ENCODE results near the gene NEU2.
A peak's percentile ranks its signal among the peaks of the same experiment; 100 is the strongest.
"Not testable (repeated sequence)": the region's sequence is repeated elsewhere in the genome, so short reads cannot be mapped to it uniquely, and the experiment has no call there.

The NEU2 gene

DNA sequence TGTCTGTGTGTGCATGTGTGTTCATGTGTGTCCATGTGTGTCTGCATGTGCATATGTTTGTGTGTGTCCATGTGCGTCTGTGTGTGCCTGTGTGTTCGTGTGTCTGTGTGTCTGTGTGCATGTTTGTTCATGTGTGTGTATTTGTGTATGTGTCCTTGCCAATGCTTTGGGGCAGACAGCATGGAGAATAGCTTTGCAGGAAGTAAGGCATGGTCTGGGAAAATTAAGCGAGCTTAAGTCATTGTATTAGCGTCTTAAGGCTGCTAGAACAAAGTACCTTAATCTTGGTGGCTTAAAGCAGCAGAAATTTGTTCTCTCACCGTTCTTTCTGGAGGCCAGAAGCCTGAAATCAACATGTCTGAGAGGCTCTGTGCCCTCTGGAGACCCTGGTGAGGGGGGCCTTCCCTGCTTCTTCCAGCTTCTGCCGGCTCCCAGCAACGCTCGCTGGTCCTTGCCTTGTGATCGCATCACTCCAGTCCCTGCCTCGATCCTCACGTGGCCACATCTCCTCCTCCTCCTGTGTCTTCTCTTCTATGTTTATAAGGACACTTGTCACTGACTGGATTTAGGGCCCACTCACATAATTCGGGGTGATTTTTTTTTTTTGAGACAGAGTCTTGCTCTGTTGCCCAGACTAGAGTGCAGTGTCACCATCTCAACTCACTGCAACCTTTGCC lies 3.8 kb downstream of the NEU2 start:
- DNase-seq, result no peak

GRCh38 chr2:233037078-233037477 lies 4.6 kb downstream of the NEU2 start:
- DNase-seq, result no peak

- DNase-seq, result no peak
These were observed 6.9 kb downstream of the NEU2 start for GRCh38 chr2:233039212-233039845.

DNA sequence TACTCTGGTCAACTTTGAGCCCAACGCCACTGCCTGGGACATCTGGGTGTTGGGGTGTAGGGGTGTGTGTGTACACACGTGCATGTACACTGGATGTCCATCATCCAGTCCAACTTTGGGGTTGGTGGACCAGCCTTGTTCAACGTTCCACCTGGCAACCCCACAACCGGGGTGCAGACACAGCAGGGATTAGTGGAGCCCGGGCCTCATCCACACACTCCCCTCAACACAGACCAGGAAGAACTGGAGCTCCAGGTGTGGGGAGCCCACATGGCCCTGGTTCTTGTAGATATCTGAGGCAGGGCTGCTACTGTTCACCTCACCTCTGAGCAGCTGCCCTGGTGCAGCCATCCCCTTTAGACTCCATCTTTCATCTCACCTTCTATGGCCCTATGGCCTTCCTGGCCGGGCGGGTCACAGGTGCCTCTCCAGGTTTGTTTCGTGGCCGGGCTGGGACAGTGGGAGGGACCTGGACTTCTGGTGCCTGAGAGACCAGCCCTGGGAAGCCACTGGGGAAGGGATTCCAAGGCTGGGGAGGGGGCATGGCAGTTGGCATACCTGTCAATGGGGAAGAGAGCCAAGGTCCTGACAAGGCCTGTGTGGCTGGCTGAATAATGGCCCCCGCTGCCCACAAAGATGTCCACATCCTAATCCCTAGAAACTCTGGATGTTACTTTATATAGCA lies 7.5 kb downstream of the NEU2 start:
- no peak for DNase-seq

- no peak for DNase-seq
These were observed 8.1 kb downstream of the NEU2 start for GRCh38 chr2:233040571-233040970.

DNA sequence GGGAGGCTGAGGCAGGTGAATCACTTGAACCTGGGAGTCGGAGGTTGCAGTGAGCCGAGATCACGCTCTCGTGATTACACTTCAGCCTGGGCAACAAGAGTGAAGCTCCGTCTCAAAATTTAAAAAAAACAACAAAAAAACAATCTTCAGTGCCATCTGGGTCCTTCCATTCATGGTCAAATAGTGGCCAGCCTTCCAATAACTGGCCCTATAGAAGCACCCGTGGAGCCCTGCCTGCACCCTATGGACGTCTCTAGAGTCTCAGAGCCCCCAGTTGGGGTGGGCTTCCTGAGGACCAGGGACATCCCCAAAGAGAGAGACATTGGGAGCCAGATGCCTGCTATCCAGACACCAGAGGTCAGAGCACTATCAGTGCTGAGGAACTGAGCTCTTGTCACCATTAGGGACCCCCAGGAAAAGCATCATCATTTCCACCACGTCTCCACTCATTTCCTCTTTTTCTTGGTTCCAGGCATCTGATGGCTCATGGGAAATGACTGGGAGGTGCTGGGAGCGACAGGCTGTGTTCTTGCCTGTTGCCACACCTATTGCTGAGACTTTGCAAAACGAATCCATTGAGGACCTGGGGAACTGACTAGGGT lies 9.4 kb downstream of the NEU2 start:
- DNase-seq, result no peak

DNA sequence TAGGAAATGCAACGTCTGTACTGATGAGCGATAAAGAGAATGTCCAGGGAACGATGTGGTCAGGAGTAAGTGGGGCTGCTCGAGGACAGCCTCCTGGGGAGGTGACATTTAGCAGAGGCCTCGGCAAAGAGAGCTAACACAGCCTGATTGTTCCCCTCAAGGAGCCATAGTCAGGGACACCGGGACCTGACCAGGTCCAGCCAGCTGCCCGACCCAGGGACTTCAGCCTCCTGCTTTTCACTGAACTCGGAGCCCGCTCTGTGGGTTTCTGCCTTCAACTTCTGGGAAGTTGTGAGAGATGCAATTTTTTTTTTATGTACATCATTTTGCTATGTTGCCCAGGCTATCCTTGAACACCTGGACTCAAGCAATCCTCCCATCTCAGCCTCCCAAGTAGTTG lies 10.1 kb downstream of the NEU2 start:
- no peak for DNase-seq

- DNase-seq, result no peak
These were observed 12.6 kb downstream of the NEU2 start for GRCh38 chr2:233044974-233045605.

- DNase-seq, result no peak
These were observed 14.7 kb downstream of the NEU2 start for GRCh38 chr2:233047206-233047605.

DNA sequence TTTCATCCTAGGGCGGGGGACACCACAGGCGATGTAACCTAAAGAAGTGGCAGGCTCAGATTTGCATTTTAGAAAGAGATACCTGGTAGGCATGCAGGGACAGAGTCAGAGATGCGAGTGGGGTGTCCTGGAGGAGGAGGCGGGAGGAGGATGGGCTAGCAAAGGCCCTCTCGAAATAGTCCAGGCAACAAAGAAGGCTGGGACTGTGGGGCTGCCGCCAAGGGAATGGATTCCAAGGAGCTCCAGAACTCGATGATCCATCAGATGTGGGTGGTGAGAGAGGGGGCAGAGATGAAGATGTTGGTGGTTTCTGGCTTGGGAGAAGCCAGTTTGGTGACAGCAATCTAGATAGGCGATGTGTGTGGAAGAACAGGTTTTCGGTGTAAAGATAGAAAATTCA lies 15.2 kb downstream of the NEU2 start:
- no peak for DNase-seq

DNA sequence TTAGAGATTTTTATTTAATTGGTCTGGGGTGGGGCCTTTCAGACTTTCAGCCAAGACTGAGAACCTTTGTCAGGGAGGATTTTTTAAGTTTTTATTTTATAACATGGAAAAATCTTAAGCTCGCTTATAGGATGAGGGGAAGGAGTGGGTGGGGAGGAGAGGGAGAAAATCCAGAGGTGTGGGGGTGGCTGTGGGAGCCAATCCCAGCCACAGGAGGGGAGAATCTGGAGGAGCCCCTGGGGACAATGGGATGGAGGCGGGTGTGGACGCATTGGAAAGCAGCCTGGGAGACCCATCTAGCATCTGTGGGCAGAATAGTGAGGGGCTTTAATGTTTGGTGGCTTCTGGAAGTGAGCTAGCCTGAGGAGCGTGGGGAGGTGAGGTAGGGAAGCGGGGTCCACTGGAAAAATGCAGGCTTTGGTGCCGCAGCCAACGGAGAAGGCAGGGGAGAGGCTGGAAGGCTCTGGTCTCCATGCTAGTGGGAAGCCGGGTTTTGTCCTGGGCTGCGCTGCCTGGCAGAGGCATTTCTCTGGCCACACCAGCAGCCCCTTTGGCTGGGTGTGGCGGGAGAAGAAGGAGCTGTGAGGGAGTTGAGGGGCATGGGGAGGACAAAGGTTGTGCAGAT lies 16.2 kb downstream of the NEU2 start:
- DNase-seq, result no peak

GRCh38 chr2:233049194-233049761 lies 16.8 kb downstream of the NEU2 start:
- DNase-seq, result no peak

DNA sequence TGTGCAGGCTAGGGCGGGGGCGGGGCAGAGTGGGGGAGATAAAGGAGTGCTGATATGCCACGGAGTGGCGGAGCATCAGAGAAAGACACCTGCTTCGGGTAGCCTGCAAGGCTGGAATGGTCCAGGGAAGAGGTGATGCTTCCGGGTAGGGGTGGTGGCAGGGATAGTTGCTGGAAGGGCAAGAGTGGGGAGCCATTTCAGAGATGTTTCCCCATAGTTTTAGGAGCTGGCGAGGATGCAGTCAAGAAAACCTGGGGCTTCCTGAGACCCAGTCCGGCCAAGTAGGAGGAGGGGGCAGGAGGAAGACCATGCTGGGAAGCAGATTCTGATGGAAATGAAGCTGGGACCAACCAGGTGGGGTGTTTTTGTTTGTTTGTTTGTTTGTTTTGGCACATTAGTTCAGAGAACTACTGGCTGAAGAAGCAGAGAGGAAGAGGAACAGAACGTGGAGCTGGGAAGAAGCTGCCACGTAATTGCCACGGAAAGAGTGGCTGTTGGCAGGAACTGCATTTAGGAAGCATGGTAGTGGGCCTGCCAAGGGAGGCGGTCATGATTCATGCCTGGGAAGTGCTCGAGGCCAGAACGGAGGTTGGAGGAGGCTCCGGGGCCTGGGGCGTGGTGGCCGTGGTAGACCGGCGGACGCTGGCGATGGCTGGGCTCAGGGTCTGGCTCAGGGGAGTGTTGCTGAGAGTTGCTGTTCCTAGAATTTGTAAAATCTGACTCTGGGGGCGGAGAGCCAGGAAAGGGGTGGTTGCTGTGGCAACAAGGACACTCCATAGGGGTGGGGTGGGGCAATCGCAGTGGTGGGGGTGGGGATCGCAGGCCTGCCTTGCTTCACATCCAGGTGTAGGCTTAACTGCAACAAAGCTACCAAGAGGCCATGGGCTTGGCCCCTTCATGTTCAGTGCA lies 19.0 kb downstream of the NEU2 start:
- DNase-seq, result no peak

DNA sequence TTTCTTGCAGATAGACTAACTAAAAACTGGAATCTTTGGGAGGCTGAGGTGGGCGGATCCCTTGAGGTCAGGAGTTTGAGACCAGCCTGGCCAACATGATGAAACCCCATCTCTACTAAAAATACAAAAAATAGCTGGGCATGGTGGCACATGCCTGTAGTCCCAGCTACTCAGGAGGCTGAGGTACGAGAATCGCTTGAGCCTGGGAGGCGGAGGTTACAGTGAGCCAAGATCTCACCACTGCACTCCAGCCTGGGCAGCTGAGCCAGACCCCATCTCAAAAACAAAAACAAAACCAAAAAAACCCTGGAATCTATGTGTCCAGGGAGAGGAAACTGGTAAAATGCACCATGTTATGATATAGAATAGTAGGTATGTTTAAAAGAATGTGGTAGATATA lies 20.0 kb downstream of the NEU2 start:
- not testable (repeated sequence) for DNase-seq

DNA sequence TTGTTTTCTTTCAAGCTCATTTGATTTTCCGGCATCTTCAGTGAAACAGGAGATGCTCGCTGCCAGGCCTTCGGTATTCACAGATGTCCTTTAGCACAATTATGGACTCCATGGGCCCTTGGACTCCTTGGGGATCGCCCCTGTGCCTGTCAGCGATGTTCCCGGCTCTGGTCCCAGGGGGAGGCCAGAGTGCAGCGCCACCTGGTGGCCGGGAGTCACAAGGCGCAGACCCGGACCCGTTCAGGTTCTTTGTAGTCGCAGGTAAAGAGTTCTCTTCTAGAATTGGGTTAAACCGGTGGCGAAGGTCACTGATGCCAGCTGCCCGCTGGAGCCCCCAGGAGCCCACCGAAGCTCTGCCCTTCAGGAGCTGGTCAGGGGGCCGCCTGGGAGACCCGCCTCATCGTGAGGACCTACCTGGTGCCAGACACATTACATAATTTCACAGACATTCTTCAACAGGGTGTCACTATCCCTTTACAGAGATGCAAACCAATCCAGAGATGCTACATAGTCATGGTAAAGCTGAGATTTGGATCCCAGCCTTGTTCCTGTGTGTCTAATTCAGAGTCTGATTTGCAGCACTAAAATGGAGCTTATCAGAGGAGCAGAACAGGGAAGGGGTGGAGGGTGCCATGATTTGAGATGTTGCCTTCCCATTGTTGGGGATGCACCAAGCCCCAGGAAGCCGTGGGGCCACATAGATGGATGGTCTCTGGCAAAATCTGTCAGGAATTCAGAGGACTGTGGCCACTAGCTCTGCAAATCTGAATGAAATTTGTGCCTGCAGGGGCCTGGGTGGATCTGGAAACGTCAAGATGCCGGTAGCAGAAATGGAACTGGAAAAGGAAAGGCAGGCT lies 21.7 kb downstream of the NEU2 start:
- DNase-seq, result peak; percentile 41

GRCh38 chr2:233055362-233055761 lies 22.9 kb downstream of the NEU2 start:
- no peak for DNase-seq

- DNase-seq, result no peak
These were observed 24.6 kb downstream of the NEU2 start for GRCh38 chr2:233056961-233057605.

- DNase-seq, result no peak
These were observed 26.5 kb downstream of the NEU2 start for GRCh38 chr2:233058717-233059546.

- no peak for DNase-seq
These were observed 27.0 kb downstream of the NEU2 start for GRCh38 chr2:233059547-233059796.
